ENCODE results near the gene PARD6B. TPM values are rescaled to one million over a fixed set of nuclear protein-coding genes. Genes with fewer than 3 reads are reported as not detected.

Gene PARD6B
- total RNA-seq, 1 donor from 2014 or later, result 2.2 TPM

DNA sequence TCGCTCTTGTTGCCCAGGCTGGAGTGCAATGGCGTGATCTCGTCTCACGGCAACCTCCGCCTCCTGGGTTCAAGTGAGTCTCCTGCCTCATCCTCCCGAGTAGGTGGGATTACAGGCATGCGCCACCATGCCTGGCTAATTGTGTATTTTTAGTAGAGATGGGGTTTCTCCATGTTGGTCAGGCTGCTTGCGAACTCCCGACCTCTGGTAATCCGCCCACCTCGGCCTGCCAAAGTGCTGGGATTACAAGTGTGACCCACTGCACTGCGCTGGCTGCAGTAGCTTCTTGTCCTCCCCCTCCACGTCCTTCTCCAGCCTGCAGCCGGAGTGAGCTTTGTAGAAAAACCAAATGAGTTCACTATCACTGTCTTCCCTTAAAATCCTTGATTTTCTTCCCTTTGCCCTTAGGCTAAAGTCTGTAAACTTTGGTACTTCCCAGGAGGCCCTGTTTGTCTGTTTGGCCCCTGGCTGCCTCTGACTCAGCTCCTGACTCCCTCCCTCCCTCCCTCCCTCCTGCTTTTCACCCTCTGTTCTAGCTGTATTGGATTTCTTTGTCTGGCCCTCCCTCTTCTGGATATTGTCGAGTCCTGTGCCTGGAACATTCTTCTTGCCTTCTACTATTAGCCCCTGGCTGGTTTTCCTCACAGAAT lies 12.9 kb downstream of the PARD6B start:
- H3K27ac Mint-ChIP-seq (ENCODE audit: unreplicated experiment), result peak overlapping the region; percentile 96
- H3K4me3 Mint-ChIP-seq (ENCODE audit: unreplicated experiment), result no peak overlapping the region
- no peaks in the 10 kb centered on the region for H3K36me3 Mint-ChIP-seq (ENCODE audit: low read depth)
- no peak for DNase-seq (ENCODE audit: low spot score)
- H3K9me3 Mint-ChIP-seq (ENCODE audit: low read depth), result no peaks in the 10 kb centered on the region
- peaks cover 27% of the 10 kb centered on the region for H3K4me1 Mint-ChIP-seq (ENCODE audit: low read depth)
- TF ChIP-seq, protein P1, sequence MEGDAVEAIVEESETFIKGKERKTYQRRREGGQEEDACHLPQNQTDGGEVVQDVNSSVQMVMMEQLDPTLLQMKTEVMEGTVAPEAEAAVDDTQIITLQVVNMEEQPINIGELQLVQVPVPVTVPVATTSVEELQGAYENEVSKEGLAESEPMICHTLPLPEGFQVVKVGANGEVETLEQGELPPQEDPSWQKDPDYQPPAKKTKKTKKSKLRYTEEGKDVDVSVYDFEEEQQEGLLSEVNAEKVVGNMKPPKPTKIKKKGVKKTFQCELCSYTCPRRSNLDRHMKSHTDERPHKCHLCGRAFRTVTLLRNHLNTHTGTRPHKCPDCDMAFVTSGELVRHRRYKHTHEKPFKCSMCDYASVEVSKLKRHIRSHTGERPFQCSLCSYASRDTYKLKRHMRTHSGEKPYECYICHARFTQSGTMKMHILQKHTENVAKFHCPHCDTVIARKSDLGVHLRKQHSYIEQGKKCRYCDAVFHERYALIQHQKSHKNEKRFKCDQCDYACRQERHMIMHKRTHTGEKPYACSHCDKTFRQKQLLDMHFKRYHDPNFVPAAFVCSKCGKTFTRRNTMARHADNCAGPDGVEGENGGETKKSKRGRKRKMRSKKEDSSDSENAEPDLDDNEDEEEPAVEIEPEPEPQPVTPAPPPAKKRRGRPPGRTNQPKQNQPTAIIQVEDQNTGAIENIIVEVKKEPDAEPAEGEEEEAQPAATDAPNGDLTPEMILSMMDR (IDR thresholded peaks at IDR 0.05), result peak; percentile 78
- H3K27me3 Mint-ChIP-seq (ENCODE audit: low read depth), result no peaks in the 10 kb centered on the region

DNA sequence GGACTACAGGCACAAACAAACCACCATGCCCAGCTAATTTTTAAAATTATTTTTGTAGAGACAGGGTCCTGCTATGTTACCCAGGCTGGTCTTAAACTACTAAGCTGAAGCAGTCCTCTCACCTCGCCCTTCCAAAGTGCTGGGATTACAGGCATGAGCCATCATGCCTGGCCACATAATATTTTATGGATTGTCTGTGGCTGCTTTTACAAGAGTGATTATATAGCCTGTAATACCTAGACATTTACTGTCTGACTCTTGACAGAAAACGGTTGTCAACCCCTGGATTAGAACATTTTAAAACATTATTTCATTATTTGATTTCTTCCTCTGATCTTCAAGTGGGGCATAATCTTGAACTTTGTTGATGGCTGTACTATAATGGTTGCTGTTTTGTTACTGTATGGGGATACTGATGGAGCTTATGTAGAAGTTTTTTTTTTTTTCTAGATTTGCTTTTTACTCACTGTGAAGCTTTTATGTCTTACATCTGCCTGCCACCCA lies 14.3 kb downstream of the PARD6B start:
- no peaks in the 10 kb centered on the region for H3K27me3 Mint-ChIP-seq (ENCODE audit: low read depth)
- H3K36me3 Mint-ChIP-seq (ENCODE audit: low read depth), result no peaks in the 10 kb centered on the region
- DNase-seq (ENCODE audit: low spot score), result no peak
- no peak overlapping the region for H3K4me3 Mint-ChIP-seq (ENCODE audit: unreplicated experiment)
- H3K4me1 Mint-ChIP-seq (ENCODE audit: low read depth), result peaks cover 27% of the 10 kb centered on the region
- TF ChIP-seq, protein P1 (IDR thresholded peaks at IDR 0.05), result no peak
- H3K9me3 Mint-ChIP-seq (ENCODE audit: low read depth), result no peaks in the 10 kb centered on the region
- H3K27ac Mint-ChIP-seq (ENCODE audit: unreplicated experiment), result no peak overlapping the region

DNA sequence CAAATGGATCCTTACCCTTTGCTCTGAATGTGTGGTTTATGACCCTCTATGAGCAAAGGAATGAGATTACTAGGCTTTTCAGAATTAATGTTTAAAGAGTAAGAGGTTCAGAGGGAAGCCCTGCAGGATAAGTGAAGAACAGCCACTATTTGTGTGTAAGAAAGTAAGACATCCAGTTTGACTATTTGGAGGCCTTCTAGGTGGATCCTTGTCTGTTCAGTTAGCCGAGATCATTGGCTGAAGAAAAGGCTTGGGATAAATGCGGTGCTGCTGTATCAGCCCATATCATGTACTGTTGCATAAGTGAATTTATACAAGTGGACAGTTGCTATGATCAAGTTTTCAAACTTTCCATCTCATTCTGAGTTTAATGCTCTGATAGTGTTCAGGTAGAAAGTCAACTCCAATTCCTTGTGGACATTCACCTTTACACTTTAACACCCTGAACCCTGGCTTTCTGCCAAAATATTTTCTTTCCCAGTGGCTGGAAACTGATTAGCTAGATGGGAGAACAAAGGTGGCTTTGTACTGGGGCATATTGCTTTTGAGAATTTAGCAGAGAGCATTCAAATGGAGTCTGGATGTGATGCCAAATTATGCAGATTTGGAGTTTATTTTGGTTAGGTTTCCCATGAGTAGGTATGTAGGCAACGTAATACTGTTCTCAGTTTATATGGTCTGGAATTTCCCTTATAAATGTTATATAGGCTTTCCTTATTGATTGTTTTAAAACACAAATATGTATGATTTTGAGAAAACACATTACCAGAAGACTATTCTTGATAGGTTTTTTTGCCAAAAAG lies 15.0 kb downstream of the PARD6B start:
- TF ChIP-seq, protein P1 (IDR thresholded peaks at IDR 0.05), result no peak

DNA sequence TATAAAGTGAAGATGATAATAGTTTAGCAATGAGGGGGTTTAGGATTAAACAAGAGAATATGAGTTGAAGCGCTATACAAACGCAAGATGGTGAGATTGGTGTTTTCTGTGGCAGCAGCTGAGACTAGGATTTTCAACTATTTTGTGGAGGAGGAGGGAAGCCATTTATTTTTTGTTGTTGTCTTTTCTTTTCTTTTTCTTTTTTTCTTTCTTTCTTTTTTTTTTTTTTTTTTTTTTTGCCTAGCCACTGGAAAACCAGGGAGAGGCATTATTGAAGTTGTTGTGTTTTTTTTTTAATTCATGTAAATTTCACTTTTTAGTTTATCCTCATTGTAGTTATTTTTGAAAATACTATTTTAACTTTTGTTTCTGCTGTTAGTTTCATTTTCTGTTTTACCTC lies 15.9 kb downstream of the PARD6B start:
- Mint-ChIP-seq H3K9me3 (ENCODE audit: low read depth) (no peaks in the 10 kb centered on the region), H3K27me3 (ENCODE audit: low read depth) (no peaks in the 10 kb centered on the region), H3K4me1 (ENCODE audit: low read depth) (peaks cover 17% of the 10 kb centered on the region), H3K36me3 (ENCODE audit: low read depth) (no peaks in the 10 kb centered on the region), H3K27ac (ENCODE audit: unreplicated experiment) (no peak overlapping the region), H3K4me3 (ENCODE audit: unreplicated experiment) (no peak overlapping the region)
- no peak for DNase-seq (ENCODE audit: low spot score)
- TF ChIP-seq, protein P1 (IDR thresholded peaks at IDR 0.05), result no peak

More for the DNA sequence above, 15.0 kb downstream of the PARD6B start:
- H3K27me3 Mint-ChIP-seq (ENCODE audit: low read depth), result no peaks in the 10 kb centered on the region
- DNase-seq (ENCODE audit: low spot score), result no peak
- no peaks in the 10 kb centered on the region for H3K9me3 Mint-ChIP-seq (ENCODE audit: low read depth)
- H3K27ac Mint-ChIP-seq (ENCODE audit: unreplicated experiment), result no peak overlapping the region
- H3K4me3 Mint-ChIP-seq (ENCODE audit: unreplicated experiment), result no peak overlapping the region
- H3K4me1 Mint-ChIP-seq (ENCODE audit: low read depth), result peaks cover 25% of the 10 kb centered on the region
- no peaks in the 10 kb centered on the region for H3K36me3 Mint-ChIP-seq (ENCODE audit: low read depth)

GRCh38 chr20:50750145-50750671 lies 18.8 kb downstream of the PARD6B start:
- H3K4me1 Mint-ChIP-seq (ENCODE audit: low read depth), result no peaks in the 10 kb centered on the region
- no peaks in the 10 kb centered on the region for H3K9me3 Mint-ChIP-seq (ENCODE audit: low read depth)
- H3K4me3 Mint-ChIP-seq (ENCODE audit: unreplicated experiment), result no peak overlapping the region
- H3K27ac Mint-ChIP-seq (ENCODE audit: unreplicated experiment), result no peak overlapping the region
- DNase-seq (ENCODE audit: low spot score), result no peak
- H3K36me3 Mint-ChIP-seq (ENCODE audit: low read depth), result no peaks in the 10 kb centered on the region
- TF ChIP-seq, protein P1 (IDR thresholded peaks at IDR 0.05), result no peak
- no peaks in the 10 kb centered on the region for H3K27me3 Mint-ChIP-seq (ENCODE audit: low read depth)

Measured in chondrocyte (in vitro differentiated cells).